HG03354 (cell line): ENCODE results near the gene QSOX2.

Source experiments
- ATAC-seq: cut with Tn5 transposase; IDR thresholded peaks from one replicate; pipeline ENCODE4 v1.9.1; 2021; ENCODE audit warnings: mild to moderate bottlenecking; ENCODE audit not compliant: unreplicated experiment, poor library complexity, severe bottlenecking

QSOX2 gene

DNA sequence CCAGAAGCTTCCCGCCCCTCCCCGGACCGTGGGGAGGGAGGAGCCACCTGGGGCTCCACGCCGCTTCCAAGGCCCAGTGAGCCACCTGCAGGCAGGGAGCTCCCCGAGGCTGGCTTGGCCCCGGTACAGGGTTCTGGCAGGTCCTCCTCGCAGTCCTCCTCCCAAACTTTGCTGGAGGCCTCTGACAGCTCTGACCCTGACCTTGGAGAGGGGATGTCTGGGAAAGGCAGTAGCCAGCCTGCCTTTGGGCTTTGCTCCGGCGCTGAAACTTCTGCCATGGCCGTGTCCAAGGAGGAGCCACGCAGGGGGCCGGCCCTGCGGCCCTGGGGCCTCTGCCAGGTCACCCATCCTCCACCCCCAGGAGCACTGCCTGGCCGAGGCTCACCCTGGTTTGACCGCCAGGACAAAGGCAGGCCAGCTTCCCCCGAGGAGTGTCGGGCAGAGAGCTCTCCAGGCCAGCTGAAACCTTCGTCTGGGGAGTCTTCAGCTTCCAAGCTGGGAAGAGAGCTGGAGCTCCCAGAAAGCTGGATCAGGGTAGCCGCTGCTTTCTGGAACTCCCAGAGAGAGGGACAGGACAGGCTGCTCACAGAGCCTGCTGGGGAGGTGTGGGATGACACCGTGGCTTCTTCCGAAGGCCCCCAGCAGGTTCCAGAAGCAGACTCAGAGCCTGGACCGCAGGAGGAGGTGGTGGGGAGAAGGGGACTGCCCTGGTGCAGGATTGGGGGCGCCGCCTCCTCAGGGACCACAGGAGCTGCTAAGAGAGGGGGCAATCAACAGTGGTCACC, 9.0 kb upstream of the QSOX2 start:
- ATAC-seq, result no peak

DNA sequence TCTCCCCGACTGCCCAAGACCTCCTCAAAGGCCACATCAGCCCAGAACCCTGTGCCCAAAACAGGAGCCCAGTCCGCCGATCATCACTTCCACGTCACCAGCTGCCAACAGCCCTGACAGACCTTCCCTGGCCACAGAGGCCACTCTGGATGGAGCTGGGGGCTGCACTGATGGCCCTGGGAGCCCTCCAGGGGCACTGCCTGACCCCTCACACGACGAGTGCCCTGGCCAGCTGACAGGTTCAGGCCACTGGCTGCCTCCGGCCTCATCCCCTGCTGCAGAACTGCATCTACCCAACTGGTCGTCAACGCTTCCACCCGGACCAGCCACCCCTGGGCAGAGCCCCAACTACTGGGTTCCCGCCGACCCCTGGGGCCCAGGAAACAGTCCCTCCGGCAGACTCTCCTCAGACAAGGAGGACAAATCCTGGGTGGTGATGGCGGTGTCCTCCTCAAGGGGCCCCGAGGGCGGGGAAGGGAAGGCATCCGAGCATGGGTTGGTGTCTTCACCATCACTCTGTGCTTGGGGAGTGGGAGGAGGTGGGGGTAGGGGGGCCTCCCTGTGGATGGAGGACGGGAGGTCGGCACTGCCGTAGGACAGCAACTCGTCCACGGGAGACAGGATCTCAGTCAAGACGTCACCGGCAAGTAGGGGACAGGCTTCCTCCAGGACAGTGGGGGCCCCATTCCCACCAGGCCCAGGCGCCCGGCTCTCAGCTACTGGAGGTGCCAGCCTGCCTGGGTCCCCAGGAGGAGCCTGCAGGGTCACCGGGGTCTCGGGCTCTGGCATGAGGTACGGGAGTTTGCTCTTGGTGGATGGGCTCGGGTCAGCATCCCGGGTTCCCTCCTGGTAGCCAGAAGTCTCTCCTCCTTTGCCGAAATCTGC, 7.9 kb upstream of the QSOX2 start:
- ATAC-seq, result no peak

DNA sequence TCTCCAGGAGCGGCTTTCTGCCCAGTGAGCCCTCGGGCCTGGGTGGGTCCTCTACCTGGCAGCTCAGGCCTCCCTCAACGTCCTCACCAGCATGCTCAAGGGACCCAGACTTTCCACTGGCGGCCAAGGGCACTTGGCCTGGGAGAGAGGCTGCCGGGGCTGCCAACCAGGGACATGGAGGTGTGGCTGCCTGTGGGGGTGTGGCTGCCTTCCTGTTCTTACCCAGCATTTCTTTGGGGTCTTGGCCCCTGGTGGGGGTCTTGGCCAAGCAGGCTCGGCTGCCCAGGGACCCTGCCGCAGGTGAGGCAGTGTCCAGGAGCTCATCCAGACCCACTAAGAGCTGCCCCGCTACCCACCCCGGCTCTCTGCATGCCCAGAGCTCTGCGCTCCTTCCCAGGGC, 7.2 kb upstream of the QSOX2 start:
- no peak for ATAC-seq

DNA sequence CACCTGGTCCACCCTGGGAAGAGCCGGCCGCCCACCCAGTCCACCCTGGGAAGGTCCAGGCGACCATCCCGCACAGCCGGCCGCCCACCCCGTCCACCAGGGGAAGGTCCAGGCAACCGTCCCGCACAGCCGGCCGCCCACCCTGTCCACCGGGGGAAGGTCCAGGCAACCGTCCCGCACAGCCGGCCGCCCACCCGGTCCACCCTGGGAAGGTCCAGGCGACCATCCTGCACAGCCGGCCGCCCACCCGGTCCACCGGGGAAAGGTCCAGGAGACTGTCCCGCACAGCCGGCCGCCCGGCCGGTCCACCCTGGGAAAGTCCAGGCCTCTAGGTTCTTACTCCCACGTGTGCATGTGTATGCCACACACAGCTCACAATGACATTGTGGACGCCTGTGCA, 6.7 kb upstream of the QSOX2 start:
- ATAC-seq, result no peak

- ATAC-seq, result no peak
These were observed 5.9 kb upstream of the QSOX2 start for GRCh38 chr9:136251264-136252115.

GRCh38 chr9:136250676-136251075, 5.1 kb upstream of the QSOX2 start:
- ATAC-seq, result no peak

GRCh38 chr9:136249877-136250559, 4.4 kb upstream of the QSOX2 start:
- no peak for ATAC-seq

DNA sequence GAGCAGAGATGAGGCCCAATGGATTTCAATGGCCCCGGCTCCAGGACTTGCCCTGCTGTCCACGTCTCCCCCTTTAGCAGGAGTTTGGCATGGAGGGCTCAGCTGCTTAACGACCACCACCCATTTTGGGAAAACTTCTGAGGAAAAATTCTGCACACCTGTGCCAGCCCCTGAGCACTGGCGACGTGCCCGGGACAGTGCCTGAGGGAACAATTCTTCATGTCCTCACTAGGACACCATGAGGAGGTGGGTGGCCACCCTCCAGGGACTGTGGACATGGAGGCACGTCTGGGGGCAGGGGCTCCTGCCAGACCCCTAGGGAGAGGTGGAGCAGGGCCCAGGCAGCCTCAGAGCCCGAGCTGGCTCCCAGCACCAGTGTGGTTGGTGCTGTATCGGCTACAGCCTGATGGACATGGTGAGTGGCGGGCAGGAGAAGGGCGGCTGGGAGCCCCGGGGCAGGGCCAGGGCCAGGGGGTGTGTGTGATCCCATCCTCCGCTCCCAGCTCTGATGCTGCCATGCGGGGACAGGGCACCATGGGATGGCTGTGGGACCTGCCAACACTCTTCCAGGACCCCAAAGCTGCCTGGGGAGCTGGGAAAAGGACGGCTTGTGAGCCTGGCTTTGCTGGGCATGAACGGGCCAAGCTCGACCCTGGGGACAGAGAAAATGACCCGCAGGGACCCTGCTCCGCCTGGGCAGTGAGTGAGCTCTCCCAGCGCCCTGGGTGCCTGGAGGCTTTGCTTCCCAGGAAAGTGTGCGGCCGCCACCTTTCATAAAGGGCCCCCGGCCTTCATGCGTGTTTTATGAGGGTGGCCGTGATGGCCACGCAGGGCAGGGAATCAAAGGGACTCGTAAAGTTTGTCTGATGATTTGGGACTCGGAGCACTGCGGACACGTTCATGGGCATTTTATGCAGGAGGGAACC, 3.6 kb upstream of the QSOX2 start:
- ATAC-seq, result no peak

DNA sequence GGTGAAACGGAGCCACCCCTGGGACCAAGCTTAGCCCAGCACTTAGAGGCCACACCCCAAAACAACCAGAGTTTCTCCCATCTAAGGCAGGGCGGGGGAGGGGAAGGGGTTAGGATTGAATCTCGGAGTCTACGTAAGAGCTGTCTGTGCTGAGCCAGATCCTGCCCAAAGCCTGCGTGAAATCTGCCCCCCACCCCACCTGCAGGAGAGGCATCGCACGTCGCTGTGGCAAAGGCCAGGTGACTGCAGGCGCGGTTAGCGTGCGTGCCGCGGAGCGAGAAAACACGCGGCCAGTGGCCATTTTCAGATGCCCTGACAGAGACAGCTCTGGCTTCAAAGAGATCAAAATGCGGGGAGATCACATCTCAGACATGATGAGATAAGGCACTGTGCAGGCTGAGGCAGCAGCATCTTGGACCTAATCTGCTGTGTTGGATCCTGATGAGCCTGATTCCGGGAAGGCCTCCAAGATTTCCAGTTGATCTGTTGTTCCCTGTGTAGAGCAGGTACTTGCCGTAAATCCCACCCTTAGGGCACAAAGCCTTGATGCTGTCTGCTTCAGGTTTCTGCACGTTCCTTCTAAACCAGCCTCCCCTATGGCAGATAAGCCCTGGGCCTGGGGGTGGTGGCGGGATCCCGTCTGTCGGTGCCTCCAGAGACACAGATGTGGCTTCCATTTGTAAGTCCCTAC, 2.5 kb upstream of the QSOX2 start:
- ATAC-seq, result no peak

DNA sequence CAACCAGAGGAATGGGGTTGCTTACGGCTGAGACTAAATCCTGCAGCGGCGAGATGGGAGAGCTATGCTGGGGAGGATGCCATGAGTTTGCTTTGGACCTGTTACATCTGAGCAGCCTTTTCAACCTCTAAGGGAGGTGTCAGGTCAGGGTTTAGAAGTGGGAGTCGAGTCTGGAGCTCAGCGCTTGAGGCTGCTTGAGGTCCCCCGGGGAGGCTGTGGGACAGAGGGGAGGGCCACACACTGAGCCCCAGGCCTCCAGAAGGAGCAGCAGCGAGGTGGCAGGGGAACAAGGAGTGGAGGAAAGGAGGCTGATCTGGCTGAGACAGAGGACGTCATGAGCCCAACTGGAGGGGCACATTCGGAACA, 1.9 kb upstream of the QSOX2 start:
- no peak for ATAC-seq

GRCh38 chr9:136246849-136247550, 1.4 kb upstream of the QSOX2 start:
- no peak for ATAC-seq

DNA sequence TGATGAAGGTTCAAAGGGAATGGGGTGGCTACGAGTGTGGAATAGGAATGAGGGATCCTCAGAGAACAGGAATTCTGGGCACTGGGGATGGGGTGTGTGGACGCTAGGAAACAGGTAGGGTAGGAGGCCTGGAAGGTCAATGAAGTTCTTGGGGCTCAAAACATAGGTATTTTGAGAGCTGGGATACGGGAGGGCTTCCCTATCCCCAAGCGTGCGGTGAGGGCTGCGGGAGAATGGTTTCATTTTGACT, 718 bp downstream of the QSOX2 start:
- peak; percentile 1 for ATAC-seq

GRCh38 chr9:136244122-136244968, 1.3 kb downstream of the QSOX2 start:
- ATAC-seq, result peak; percentile 40

DNA sequence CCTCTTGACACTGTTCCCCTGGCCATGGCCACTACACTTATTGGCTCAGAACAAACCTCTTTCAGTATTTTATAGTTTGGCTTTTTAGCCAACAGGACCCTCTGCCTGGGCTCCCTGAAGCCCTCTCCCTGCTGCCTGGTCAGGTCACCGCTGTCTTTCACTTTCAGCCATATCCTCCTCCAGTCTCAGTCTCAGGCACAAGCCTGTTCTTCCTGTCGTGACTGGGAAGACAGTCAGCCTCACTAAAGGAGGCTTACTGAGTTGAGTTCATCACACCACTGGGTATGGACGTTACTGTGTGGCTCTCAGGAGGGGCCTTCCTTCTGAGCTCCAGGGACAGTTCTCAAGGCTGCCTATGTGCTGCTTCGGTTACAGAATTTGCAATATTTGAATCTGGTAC, 2.0 kb downstream of the QSOX2 start:
- ATAC-seq, result no peak

- no peak for ATAC-seq
These were observed 2.6 kb downstream of the QSOX2 start for GRCh38 chr9:136242918-136243525.

GRCh38 chr9:136242248-136242647, 3.4 kb downstream of the QSOX2 start:
- no peak for ATAC-seq

DNA sequence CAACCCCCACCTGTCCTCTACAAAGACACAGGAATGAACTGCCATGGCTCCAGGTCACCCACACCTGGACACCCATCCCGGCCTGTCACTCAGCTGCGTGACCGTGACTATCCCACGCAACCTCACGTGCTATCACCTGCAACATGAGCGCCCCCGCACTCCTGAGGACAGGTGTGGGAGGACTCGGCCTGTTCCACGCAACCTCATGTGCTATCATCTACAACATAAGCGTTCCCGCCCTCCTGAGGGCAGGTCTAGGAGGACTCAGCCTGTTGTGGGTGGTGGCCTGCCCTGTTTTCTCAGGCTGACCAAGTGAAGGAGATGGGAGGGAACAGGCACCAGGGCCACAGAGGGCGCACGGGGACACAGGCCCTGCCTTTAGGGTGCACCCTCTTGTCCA, 4.1 kb downstream of the QSOX2 start:
- ATAC-seq, result no peak
